Neural cell (in vitro differentiated cells): Measurements from ENCODE around the gene PCDHGA4. TPM values are rescaled to one million over a fixed set of nuclear protein-coding genes. Genes with fewer than 3 reads are reported as not detected.
"Not testable (repeated sequence)": the region's sequence is repeated elsewhere in the genome, so short reads cannot be mapped to it uniquely, and the experiment has no call there.

Source experiments
- H2AFZ ChIP-seq: fragments of 200-600, 300-800 bp; sonication (generic), shearing (Covaris generic); 2 replicates; pipeline ENCODE4 v1.6.0; 2014; ENCODE audit warnings: low read depth, mild to moderate bottlenecking, antibody characterized with exemption, low read length, moderate library complexity
- H3F3A ChIP-seq: fragments of 200-600 bp; shearing (Covaris generic); 2 replicates; pipeline ENCODE4 v1.6.1; 2016; ENCODE audit warnings: mild to moderate bottlenecking, moderate library complexity, mixed read lengths, antibody characterized with exemption, low read length; ENCODE audit not compliant: insufficient read depth, poor library complexity, severe bottlenecking
- H3K27ac ChIP-seq: fragments of 200-600, 300-800 bp; sonication (generic), shearing (Covaris generic); 2 replicates; pipeline ENCODE4 v1.5.1; 2014; ENCODE audit warnings: mild to moderate bottlenecking, low read length, moderate library complexity
- H3K27me3 ChIP-seq: fragments of 300-800, 200-600 bp; sonication (generic), shearing (Covaris generic); 2 replicates; pipeline ENCODE4 v1.6.0; 2014; ENCODE audit warnings: mild to moderate bottlenecking, low read depth, low read length, moderate library complexity; ENCODE audit not compliant: insufficient read depth
- H3K36me3 ChIP-seq: fragments of 300-800, 200-600 bp; sonication (generic), shearing (Covaris generic); 2 replicates; pipeline ENCODE4 v1.5.1; 2014; ENCODE audit warnings: mild to moderate bottlenecking, antibody characterized with exemption, low read length, moderate library complexity; ENCODE audit not compliant: insufficient read depth
- H3K4me2 ChIP-seq: fragments of 300-800, 200-600 bp; sonication (generic), shearing (Covaris generic); 2 replicates; pipeline ENCODE4 v1.6.0; 2014; ENCODE audit warnings: mild to moderate bottlenecking, low read length
- H3K4me3 ChIP-seq: fragments of 300-800, 200-600 bp; sonication (generic), shearing (Covaris generic); 2 replicates; pipeline ENCODE4 v1.5.1; 2014; ENCODE audit warnings: mild to moderate bottlenecking, low read length, moderate library complexity
- H3K79me2 ChIP-seq: fragments of 200-600 bp; shearing (Covaris generic); replicated peaks from 2 replicates; pipeline ENCODE4 v1.6.0; 2014; ENCODE audit warnings: mild to moderate bottlenecking, low read length, moderate library complexity; ENCODE audit not compliant: insufficient read depth
- H3K9ac ChIP-seq: fragments of 300-800, 200-600 bp; sonication (generic), shearing (Covaris generic); 2 replicates; pipeline ENCODE4 v1.6.1; 2016; ENCODE audit warnings: mild to moderate bottlenecking, low read length, mixed read lengths
- H3K9me2 ChIP-seq: fragments of 200-600 bp; shearing (Covaris generic); 2 replicates; pipeline ENCODE4 v1.6.1; 2016; ENCODE audit warnings: mild to moderate bottlenecking, low read length, mixed read lengths; ENCODE audit not compliant: insufficient read depth
- H3K9me3 ChIP-seq: fragments of 200-600, 300-800 bp; sonication (generic), shearing (Covaris generic); 2 replicates; pipeline ENCODE4 v1.6.1; 2016; ENCODE audit warnings: mild to moderate bottlenecking, mixed run types, low read length, moderate library complexity, mixed read lengths
- H4K20me1 ChIP-seq: fragments of 200-600 bp; shearing (Covaris generic); 2 replicates; pipeline ENCODE4 v1.6.1; 2016; ENCODE audit warnings: mild to moderate bottlenecking, mixed run types; ENCODE audit not compliant: insufficient read depth
- EP300 ChIP-seq: fragments of 450-650 bp; conservative IDR thresholded peaks from 2 replicates; pipeline ENCODE4 v1.6.1; 2014; ENCODE audit warnings: antibody characterized with exemption, mild to moderate bottlenecking, moderate library complexity; ENCODE audit not compliant: poor library complexity, severe bottlenecking
- EZH2 ChIP-seq: fragments of 200-600, 300-800 bp; shearing (Covaris generic), sonication (generic); IDR thresholded peaks from 2 replicates; pipeline ENCODE4 v1.6.1; 2014; ENCODE audit warnings: antibody characterized with exemption, low read length, borderline replicate concordance, mild to moderate bottlenecking; ENCODE audit not compliant: insufficient read depth, poor library complexity, severe bottlenecking
- MXI1 ChIP-seq: fragments of 450-650 bp; conservative IDR thresholded peaks from 2 replicates; pipeline ENCODE4 v1.6.1; 2014; ENCODE audit warnings: antibody characterized with exemption, mild to moderate bottlenecking; ENCODE audit not compliant: poor library complexity, severe bottlenecking
- POLR2AphosphoS5 ChIP-seq: IDR thresholded peaks from 2 replicates; pipeline ENCODE4 v1.6.1; 2012
- RAD21 ChIP-seq: fragments of 450-650 bp; conservative IDR thresholded peaks from 2 replicates; pipeline ENCODE4 v1.6.1; 2014; ENCODE audit warnings: antibody characterized with exemption, mild to moderate bottlenecking, moderate library complexity
- SMC3 ChIP-seq: fragments of 450-650 bp; conservative IDR thresholded peaks from 2 replicates; pipeline ENCODE4 v1.6.1; 2014; ENCODE audit warnings: antibody characterized with exemption, mild to moderate bottlenecking, moderate library complexity; ENCODE audit not compliant: poor library complexity
- TAF1 ChIP-seq: IDR thresholded peaks from 2 replicates; pipeline ENCODE4 v1.6.1; 2012; ENCODE audit warnings: low read depth
- polyA plus RNA-seq: library from polyadenylated mRNA; depleted of rRNA; stranded (reverse); fragments of >200 nt; gene quantifications from 2 replicates; pipeline ENCODE4 v1.2.3, GENCODE V29; 2014
- TF ChIP-seq, protein P1 (sequence below): IDR thresholded peaks from 2 replicates; pipeline ENCODE4 v1.6.1; 2012; ENCODE audit warnings: borderline replicate concordance
- TF ChIP-seq, protein P2 (sequence below): fragments of 450-650 bp; IDR thresholded peaks from 2 replicates; pipeline ENCODE4 v1.5.1; 2014; ENCODE audit warnings: antibody characterized with exemption, mild to moderate bottlenecking, moderate library complexity; ENCODE audit not compliant: poor library complexity, severe bottlenecking

The PCDHGA4 gene
- polyA plus RNA-seq, 1 donor from 2014 or later = 0.38 TPM

DNA sequence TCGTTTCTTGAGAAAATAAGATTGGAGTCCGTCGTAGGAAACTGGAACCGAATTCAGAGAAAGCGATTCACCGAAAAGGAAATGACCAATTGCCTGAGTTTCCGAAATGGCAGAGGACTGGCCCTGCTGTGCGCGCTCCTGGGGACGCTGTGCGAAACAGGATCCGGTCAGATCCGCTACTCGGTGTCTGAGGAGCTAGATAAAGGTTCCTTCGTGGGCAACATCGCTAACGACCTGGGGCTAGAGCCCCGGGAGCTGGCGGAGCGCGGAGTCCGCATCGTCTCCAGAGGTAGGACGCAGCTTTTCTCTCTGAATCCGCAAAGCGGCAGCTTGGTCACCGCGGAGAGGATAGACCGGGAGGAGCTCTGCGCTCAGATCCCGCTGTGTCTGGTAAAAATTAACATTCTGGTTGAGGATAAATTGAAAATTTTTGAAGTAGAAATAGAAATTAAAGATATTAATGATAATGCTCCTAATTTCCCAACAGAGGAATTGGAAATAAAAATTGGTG lies 10.8 kb upstream of the PCDHGA4 start:
- no peak overlapping the region for H3K9ac ChIP-seq
- H3F3A ChIP-seq = no peaks in the 10 kb centered on the region
- no peaks in the 10 kb centered on the region for H3K9me2 ChIP-seq
- no peak overlapping the region for H2AFZ ChIP-seq
- H3K4me3 ChIP-seq = no peak overlapping the region
- TF ChIP-seq, protein P1, sequence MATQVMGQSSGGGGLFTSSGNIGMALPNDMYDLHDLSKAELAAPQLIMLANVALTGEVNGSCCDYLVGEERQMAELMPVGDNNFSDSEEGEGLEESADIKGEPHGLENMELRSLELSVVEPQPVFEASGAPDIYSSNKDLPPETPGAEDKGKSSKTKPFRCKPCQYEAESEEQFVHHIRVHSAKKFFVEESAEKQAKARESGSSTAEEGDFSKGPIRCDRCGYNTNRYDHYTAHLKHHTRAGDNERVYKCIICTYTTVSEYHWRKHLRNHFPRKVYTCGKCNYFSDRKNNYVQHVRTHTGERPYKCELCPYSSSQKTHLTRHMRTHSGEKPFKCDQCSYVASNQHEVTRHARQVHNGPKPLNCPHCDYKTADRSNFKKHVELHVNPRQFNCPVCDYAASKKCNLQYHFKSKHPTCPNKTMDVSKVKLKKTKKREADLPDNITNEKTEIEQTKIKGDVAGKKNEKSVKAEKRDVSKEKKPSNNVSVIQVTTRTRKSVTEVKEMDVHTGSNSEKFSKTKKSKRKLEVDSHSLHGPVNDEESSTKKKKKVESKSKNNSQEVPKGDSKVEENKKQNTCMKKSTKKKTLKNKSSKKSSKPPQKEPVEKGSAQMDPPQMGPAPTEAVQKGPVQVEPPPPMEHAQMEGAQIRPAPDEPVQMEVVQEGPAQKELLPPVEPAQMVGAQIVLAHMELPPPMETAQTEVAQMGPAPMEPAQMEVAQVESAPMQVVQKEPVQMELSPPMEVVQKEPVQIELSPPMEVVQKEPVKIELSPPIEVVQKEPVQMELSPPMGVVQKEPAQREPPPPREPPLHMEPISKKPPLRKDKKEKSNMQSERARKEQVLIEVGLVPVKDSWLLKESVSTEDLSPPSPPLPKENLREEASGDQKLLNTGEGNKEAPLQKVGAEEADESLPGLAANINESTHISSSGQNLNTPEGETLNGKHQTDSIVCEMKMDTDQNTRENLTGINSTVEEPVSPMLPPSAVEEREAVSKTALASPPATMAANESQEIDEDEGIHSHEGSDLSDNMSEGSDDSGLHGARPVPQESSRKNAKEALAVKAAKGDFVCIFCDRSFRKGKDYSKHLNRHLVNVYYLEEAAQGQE = no peak
- no peak for TF ChIP-seq EP300
- TF ChIP-seq, protein P2, sequence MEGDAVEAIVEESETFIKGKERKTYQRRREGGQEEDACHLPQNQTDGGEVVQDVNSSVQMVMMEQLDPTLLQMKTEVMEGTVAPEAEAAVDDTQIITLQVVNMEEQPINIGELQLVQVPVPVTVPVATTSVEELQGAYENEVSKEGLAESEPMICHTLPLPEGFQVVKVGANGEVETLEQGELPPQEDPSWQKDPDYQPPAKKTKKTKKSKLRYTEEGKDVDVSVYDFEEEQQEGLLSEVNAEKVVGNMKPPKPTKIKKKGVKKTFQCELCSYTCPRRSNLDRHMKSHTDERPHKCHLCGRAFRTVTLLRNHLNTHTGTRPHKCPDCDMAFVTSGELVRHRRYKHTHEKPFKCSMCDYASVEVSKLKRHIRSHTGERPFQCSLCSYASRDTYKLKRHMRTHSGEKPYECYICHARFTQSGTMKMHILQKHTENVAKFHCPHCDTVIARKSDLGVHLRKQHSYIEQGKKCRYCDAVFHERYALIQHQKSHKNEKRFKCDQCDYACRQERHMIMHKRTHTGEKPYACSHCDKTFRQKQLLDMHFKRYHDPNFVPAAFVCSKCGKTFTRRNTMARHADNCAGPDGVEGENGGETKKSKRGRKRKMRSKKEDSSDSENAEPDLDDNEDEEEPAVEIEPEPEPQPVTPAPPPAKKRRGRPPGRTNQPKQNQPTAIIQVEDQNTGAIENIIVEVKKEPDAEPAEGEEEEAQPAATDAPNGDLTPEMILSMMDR = no peak
- TF ChIP-seq EZH2 = no peak
- H4K20me1 ChIP-seq = no peaks in the 10 kb centered on the region
- no peaks in the 10 kb centered on the region for H3K36me3 ChIP-seq
- H3K27ac ChIP-seq = no peak overlapping the region
- H3K4me2 ChIP-seq = no peak overlapping the region
- peaks cover 10% of the 10 kb centered on the region for H3K9me3 ChIP-seq
- H3K79me2 ChIP-seq = no peaks in the 10 kb centered on the region
- H3K27me3 ChIP-seq = no peaks in the 10 kb centered on the region

DNA sequence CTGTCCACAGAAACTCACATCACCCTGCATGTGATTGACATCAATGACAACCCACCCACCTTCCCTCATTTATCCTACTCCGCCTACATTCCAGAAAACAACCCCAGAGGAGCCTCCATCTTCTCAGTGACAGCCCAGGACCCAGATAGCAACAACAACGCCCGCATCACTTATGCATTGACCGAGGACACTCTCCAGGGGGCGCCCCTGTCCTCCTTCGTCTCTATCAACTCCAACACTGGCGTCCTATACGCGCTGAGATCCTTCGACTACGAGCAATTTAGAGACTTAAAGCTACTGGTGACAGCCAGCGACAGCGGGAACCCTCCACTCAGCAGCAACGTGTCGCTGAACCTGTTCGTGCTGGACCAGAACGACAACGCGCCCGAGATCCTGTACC lies 9.5 kb upstream of the PCDHGA4 start:
- Histone ChIP-seq H3K36me3 (no peaks in the 10 kb centered on the region), H3K4me2 (no peak overlapping the region), H4K20me1 (no peaks in the 10 kb centered on the region), H3F3A (no peaks in the 10 kb centered on the region), H3K27ac (no peak overlapping the region), H3K27me3 (no peaks in the 10 kb centered on the region), H3K79me2 (no peaks in the 10 kb centered on the region), H3K9me2 (no peaks in the 10 kb centered on the region), H3K9me3 (peaks cover 10% of the 10 kb centered on the region), H2AFZ (no peak overlapping the region), H3K4me3 (no peak overlapping the region), H3K9ac (no peak overlapping the region)
- TF ChIP-seq EP300 = no peak
- no peak for TF ChIP-seq RAD21
- TF ChIP-seq, protein P2 = no peak
- TF ChIP-seq, protein P1 = no peak
- no peak for TF ChIP-seq SMC3
- no peak for TF ChIP-seq POLR2AphosphoS5
- no peak for TF ChIP-seq EZH2
- no peak for TF ChIP-seq TAF1
- TF ChIP-seq MXI1 = no peak

DNA sequence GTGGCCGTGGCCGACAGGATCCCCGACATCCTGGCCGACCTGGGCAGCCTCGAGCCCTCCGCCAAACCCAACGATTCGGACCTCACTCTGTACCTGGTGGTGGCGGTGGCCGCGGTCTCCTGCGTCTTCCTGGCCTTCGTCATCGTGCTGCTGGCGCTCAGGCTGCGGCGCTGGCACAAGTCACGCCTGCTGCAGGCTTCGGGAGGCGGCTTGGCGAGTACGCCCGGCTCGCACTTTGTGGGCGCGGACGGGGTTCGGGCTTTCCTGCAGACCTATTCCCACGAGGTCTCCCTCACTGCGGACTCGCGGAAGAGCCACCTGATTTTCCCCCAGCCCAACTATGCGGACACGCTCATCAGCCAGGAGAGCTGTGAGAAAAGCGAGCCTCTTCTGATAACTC lies 8.8 kb upstream of the PCDHGA4 start:
- not testable (repeated sequence) for H3K36me3 ChIP-seq, H3K27ac ChIP-seq
- peaks cover 15% of the 10 kb centered on the region for H3K9me3 ChIP-seq

More for the DNA sequence above, 8.8 kb upstream of the PCDHGA4 start:
- H3K4me2 ChIP-seq, H3K27me3 ChIP-seq, H4K20me1 ChIP-seq, H3K9me2 ChIP-seq, H3F3A ChIP-seq, H3K4me3 ChIP-seq, H3K9ac ChIP-seq, H2AFZ ChIP-seq, H3K79me2 ChIP-seq: not testable (repeated sequence)
